ENCODE measurements around the gene OR4X2.

- TF ChIP-seq CTCF (conservative IDR thresholded peaks at IDR 0.05 in 1 of 2, IDR thresholded peaks at IDR 0.05 in 1 of 2; ENCODE audit: extremely low read depth in 1 of 2, insufficient read depth in 1 of 2, low read depth in 1 of 2, low read length in 2 of 2): no peak
- TF ChIP-seq EZH2 (IDR thresholded peaks at IDR 0.05; ENCODE audit: borderline replicate concordance, low read length): no peak
Observed at GRCh38 chr11:48216510-48216909, 28.4 kb upstream of the OR4X2 start, which contains the start of gene OR4B1.

Measured in mammary epithelial cell (primary cell).